SK-N-MC (cell line): ENCODE measurements around the gene SLC51A.

Experiments
- DNase-seq: peaks from one replicate; pipeline ENCODE4 v3.0.0-alpha.2; 2011; ENCODE audit warnings: low read depth, low spot score
- H3K27ac ChIP-seq: fragments of 200-600 bp; sonication (generic); 2 replicates; pipeline ENCODE4 v1.5.1; 2016; ENCODE audit warnings: mixed run types
- H3K36me3 ChIP-seq: fragments of 200-600 bp; sonication (generic); 2 replicates; pipeline ENCODE4 v1.6.1; 2017; ENCODE audit warnings: antibody characterized with exemption, low read length, mixed read lengths; ENCODE audit not compliant: insufficient read depth
- H3K4me3 ChIP-seq: fragments of 200-600 bp; sonication (generic); 2 replicates; pipeline ENCODE4 v1.5.1; 2016
- H3K9ac ChIP-seq: fragments of 200-600 bp; sonication (generic); 2 replicates; pipeline ENCODE4 v1.8.0; 2017; ENCODE audit warnings: mixed run types, mixed read lengths; ENCODE audit not compliant: insufficient read length
- H3K9me3 ChIP-seq: fragments of 200-600 bp; sonication (generic); 2 replicates; pipeline ENCODE4 v1.6.1; 2017; ENCODE audit warnings: low read depth, mild to moderate bottlenecking, antibody characterized with exemption, low read length, moderate library complexity, mixed read lengths
- EZH2 ChIP-seq: fragments of 200-600 bp; sonication (generic); IDR thresholded peaks from one replicate; pipeline ENCODE4 v1.6.1; 2017; ENCODE audit warnings: antibody characterized with exemption
- FOXP2 ChIP-seq: optimal IDR thresholded peaks from 2 replicates; pipeline ENCODE3; 2011; ENCODE audit warnings: mild to moderate bottlenecking, moderate library complexity; ENCODE audit not compliant: insufficient read depth; ENCODE audit errors: extremely low read length, control extremely low read depth
- POLR2AphosphoS5 ChIP-seq: IDR thresholded peaks from 2 replicates; pipeline ENCODE4 v1.6.1; 2012; ENCODE audit warnings: mild to moderate bottlenecking, low read depth, low read length, borderline replicate concordance

The SLC51A gene

GRCh38 chr3:196192036-196192523 lies 24.3 kb upstream of the SLC51A start:
- Histone ChIP-seq H3K36me3 (no peaks in the 10 kb centered on the region), H3K4me3 (no peak overlapping the region), H3K9ac (no peak overlapping the region), H3K27ac (no peak overlapping the region), H3K9me3 (no peaks in the 10 kb centered on the region)
- no peak for DNase-seq
- TF ChIP-seq EZH2 = no peak
- TF ChIP-seq POLR2AphosphoS5 = no peak
- TF ChIP-seq FOXP2 = no peak

GRCh38 chr3:196192524-196193051 lies 23.7 kb upstream of the SLC51A start:
- H3K27ac ChIP-seq = no peak overlapping the region
- TF ChIP-seq EZH2 = no peak
- TF ChIP-seq POLR2AphosphoS5 = no peak
- TF ChIP-seq FOXP2 = no peak
- DNase-seq = no peak
- H3K9ac ChIP-seq = no peak overlapping the region
- no peaks in the 10 kb centered on the region for H3K36me3 ChIP-seq
- H3K4me3 ChIP-seq = no peak overlapping the region
- H3K9me3 ChIP-seq = no peaks in the 10 kb centered on the region

- no peak overlapping the region for H3K9ac ChIP-seq
- no peak overlapping the region for H3K4me3 ChIP-seq
- H3K27ac ChIP-seq = no peak overlapping the region
- DNase-seq = no peak
- H3K36me3 ChIP-seq = no peaks in the 10 kb centered on the region
- TF ChIP-seq FOXP2 (no peak), POLR2AphosphoS5 (no peak), EZH2 (no peak)
- no peaks in the 10 kb centered on the region for H3K9me3 ChIP-seq
These were observed 23.1 kb upstream of the SLC51A start for GRCh38 chr3:196193133-196193735.

GRCh38 chr3:196193736-196194541 lies 22.4 kb upstream of the SLC51A start:
- DNase-seq = no peak
- Histone ChIP-seq H3K27ac (no peak overlapping the region), H3K9ac (no peak overlapping the region), H3K36me3 (no peaks in the 10 kb centered on the region), H3K9me3 (no peaks in the 10 kb centered on the region), H3K4me3 (no peak overlapping the region)
- no peak for TF ChIP-seq POLR2AphosphoS5
- no peak for TF ChIP-seq EZH2

GRCh38 chr3:196194542-196194915 lies 21.8 kb upstream of the SLC51A start:
- H3K9me3 ChIP-seq = no peaks in the 10 kb centered on the region
- no peaks in the 10 kb centered on the region for H3K36me3 ChIP-seq
- H3K27ac ChIP-seq = no peak overlapping the region
- TF ChIP-seq EZH2 (no peak), POLR2AphosphoS5 (no peak), FOXP2 (no peak)
- H3K9ac ChIP-seq = no peak overlapping the region
- no peak overlapping the region for H3K4me3 ChIP-seq
- no peak for DNase-seq

- DNase-seq = no peak
- no peak overlapping the region for H3K9ac ChIP-seq
- H3K27ac ChIP-seq = no peak overlapping the region
- TF ChIP-seq EZH2 (no peak), POLR2AphosphoS5 (no peak), FOXP2 (no peak)
- no peaks in the 10 kb centered on the region for H3K36me3 ChIP-seq
- no peak overlapping the region for H3K4me3 ChIP-seq
- no peaks in the 10 kb centered on the region for H3K9me3 ChIP-seq
These were observed 20.6 kb upstream of the SLC51A start for GRCh38 chr3:196195664-196196265.

GRCh38 chr3:196197524-196197923 lies 18.8 kb upstream of the SLC51A start:
- Histone ChIP-seq H3K9me3 (no peaks in the 10 kb centered on the region), H3K36me3 (no peaks in the 10 kb centered on the region), H3K27ac (no peak overlapping the region), H3K4me3 (no peak overlapping the region), H3K9ac (no peak overlapping the region)
- no peak for TF ChIP-seq FOXP2
- no peak for TF ChIP-seq EZH2
- no peak for TF ChIP-seq POLR2AphosphoS5
- DNase-seq = no peak

- Histone ChIP-seq H3K4me3 (no peak overlapping the region), H3K9me3 (no peaks in the 10 kb centered on the region), H3K9ac (no peak overlapping the region), H3K27ac (no peak overlapping the region), H3K36me3 (no peaks in the 10 kb centered on the region)
- no peak for DNase-seq
- TF ChIP-seq POLR2AphosphoS5 (no peak), FOXP2 (no peak), EZH2 (no peak)
These were observed 18.2 kb upstream of the SLC51A start for GRCh38 chr3:196198081-196198675.
